ENCODE results near the gene SSX2.
"Not testable (repeated sequence)": the region's sequence is repeated elsewhere in the genome, so short reads cannot be mapped to it uniquely, and the experiment has no call there.

The SSX2 gene

GRCh38 chrX:52707078-52707477 is at the start of gene SSX2:
Gene SSX2 (minus strand): TSS chrX:52707178. CDS start chrX:52705749, 1,429 bp downstream.
- DNase-seq (ENCODE audit: low read depth in 4 of 4, low spot score in 1 of 4): not testable (repeated sequence)

- not testable (repeated sequence) for DNase-seq (ENCODE audit: low read depth in 4 of 4, low spot score in 1 of 4)
Observed at GRCh38 chrX:52750952-52751351, 44.0 kb upstream of the SSX2 start, which contains the start of gene SSX2B. Gene SSX2B (plus strand): TSS chrX:52751252. CDS start chrX:52752681, 1,429 bp downstream.

GRCh38 chrX:52692034-52692433 is 14.9 kb downstream of the SSX2 start:
- not testable (repeated sequence) for DNase-seq (ENCODE audit: low read depth in 4 of 4, low spot score in 1 of 4)

GRCh38 chrX:52662218-52662617 is 44.8 kb downstream of the SSX2 start:
- not testable (repeated sequence) for DNase-seq (ENCODE audit: low read depth in 4 of 4, low spot score in 1 of 4)

GRCh38 chrX:52655475-52655874 is 51.5 kb downstream of the SSX2 start:
- DNase-seq (ENCODE audit: low read depth in 4 of 4, low spot score in 1 of 4): not testable (repeated sequence)

- not testable (repeated sequence) for DNase-seq (ENCODE audit: low read depth in 4 of 4, low spot score in 1 of 4)
Observed at GRCh38 chrX:52654800-52655199, 52.2 kb downstream of the SSX2 start, which contains the start of gene SSX7. Gene SSX7 (minus strand): TSS chrX:52654900. CDS start chrX:52653472, 1,428 bp downstream.

GRCh38 chrX:52650676-52651075 is 56.3 kb downstream of the SSX2 start:
- DNase-seq (ENCODE audit: low read depth in 4 of 4, low spot score in 1 of 4): not testable (repeated sequence)

- DNase-seq (ENCODE audit: low read depth in 4 of 4, low spot score in 1 of 4): not testable (repeated sequence)
Observed at GRCh38 chrX:52648956-52649355, 58.0 kb downstream of the SSX2 start.
